Measurements from ENCODE around the gene NGRN.

The NGRN gene

GRCh38 chr15:90239371-90239770, 26.1 kb upstream of the NGRN start:
- H2BK15ac ChIP-seq (ENCODE audit: low read depth, poor library complexity, severe bottlenecking), result no peak overlapping the region
- no peaks in the 10 kb centered on the region for H3K9me3 ChIP-seq (ENCODE audit: control insufficient read depth, low read length)
- no peak overlapping the region for H3K9ac ChIP-seq (ENCODE audit: low read length)
- no peak overlapping the region for H3K4me2 ChIP-seq (ENCODE audit: low read length, poor library complexity, severe bottlenecking)
- peaks cover 3% of the 10 kb centered on the region for H3K4me1 ChIP-seq (ENCODE audit: control insufficient read depth, insufficient read depth, low read depth, low read length)
- no peak overlapping the region for H4K91ac ChIP-seq (ENCODE audit: low read length)
- H3K79me1 ChIP-seq (replicated peaks; ENCODE audit: low read length, poor library complexity, severe bottlenecking), result peaks cover 2% of the 10 kb centered on the region
- no peak for DNase-seq
- no peak overlapping the region for H2BK12ac ChIP-seq (ENCODE audit: low read length in 2 of 2)
- H3K27me3 ChIP-seq (ENCODE audit: control insufficient read depth in 1 of 2, insufficient read depth in 1 of 2, low read length in 2 of 2), result no peaks in the 10 kb centered on the region
- peaks cover 15 to 20% of the 10 kb centered on the region in 2 experiments for H3K36me3 ChIP-seq (ENCODE audit: control insufficient read depth in 1 of 2, insufficient read depth in 2 of 2, low read depth in 1 of 2, low read length in 2 of 2)
- H3K27ac ChIP-seq (ENCODE audit: low read length, poor library complexity, severe bottlenecking), result no peak overlapping the region
- 83% methylated on average over 1 of the region's 3 CpGs for WGBS
- no peak overlapping the region for H3K4me3 ChIP-seq (ENCODE audit: insufficient read depth in 1 of 2, low read depth in 1 of 2, low read length in 2 of 2)
- H3K14ac ChIP-seq (ENCODE audit: low read length in 2 of 2), result no peak overlapping the region
- no peak overlapping the region for H3K18ac ChIP-seq (ENCODE audit: low read depth in 1 of 2, low read length in 2 of 2)
- H2BK120ac ChIP-seq (ENCODE audit: low read depth, low read length), result no peak overlapping the region
- H2AFZ ChIP-seq (ENCODE audit: low read depth, low read length), result no peak overlapping the region
- H2AK5ac ChIP-seq (ENCODE audit: low read length, severe bottlenecking), result no peak overlapping the region
- no peak overlapping the region for H2BK5ac ChIP-seq (ENCODE audit: low read depth, low read length, poor library complexity, severe bottlenecking)
- H3K4ac ChIP-seq (ENCODE audit: low read depth in 1 of 2, low read length in 2 of 2), result no peak overlapping the region
- no peak overlapping the region for H3K23ac ChIP-seq (ENCODE audit: low read length in 2 of 2)
- no peak overlapping the region for H4K8ac ChIP-seq (ENCODE audit: low read length)

- Histone ChIP-seq H3K4me2 (ENCODE audit: low read length, poor library complexity, severe bottlenecking) (no peak overlapping the region), H2BK15ac (ENCODE audit: low read depth, poor library complexity, severe bottlenecking) (no peak overlapping the region), H2AFZ (ENCODE audit: low read depth, low read length) (no peak overlapping the region), H3K9me3 (ENCODE audit: control insufficient read depth, low read length) (no peaks in the 10 kb centered on the region), H4K8ac (ENCODE audit: low read length) (no peak overlapping the region), H3K18ac (ENCODE audit: low read depth in 1 of 2, low read length in 2 of 2) (no peak overlapping the region), H3K27me3 (ENCODE audit: control insufficient read depth in 1 of 2, insufficient read depth in 1 of 2, low read length in 2 of 2) (no peaks in the 10 kb centered on the region), H2BK120ac (ENCODE audit: low read depth, low read length) (no peak overlapping the region), H3K36me3 (ENCODE audit: control insufficient read depth in 1 of 2, insufficient read depth in 2 of 2, low read depth in 1 of 2, low read length in 2 of 2) (peaks cover 15 to 20% of the 10 kb centered on the region in 2 experiments), H3K9ac (ENCODE audit: low read length) (no peak overlapping the region), H2BK5ac (ENCODE audit: low read depth, low read length, poor library complexity, severe bottlenecking) (no peak overlapping the region), H3K4me3 (ENCODE audit: insufficient read depth in 1 of 2, low read depth in 1 of 2, low read length in 2 of 2) (no peak overlapping the region), H3K4me1 (ENCODE audit: control insufficient read depth, insufficient read depth, low read depth, low read length) (peaks cover 2% of the 10 kb centered on the region), H3K79me1 (replicated peaks; ENCODE audit: low read length, poor library complexity, severe bottlenecking) (no peaks in the 10 kb centered on the region), H3K14ac (ENCODE audit: low read length in 2 of 2) (no peak overlapping the region), H3K23ac (ENCODE audit: low read length in 2 of 2) (no peak overlapping the region), H2AK5ac (ENCODE audit: low read length, severe bottlenecking) (no peak overlapping the region), H3K4ac (ENCODE audit: low read depth in 1 of 2, low read length in 2 of 2) (no peak overlapping the region), H2BK12ac (ENCODE audit: low read length in 2 of 2) (no peak overlapping the region), H4K91ac (ENCODE audit: low read length) (no peak overlapping the region), H3K27ac (ENCODE audit: low read length, poor library complexity, severe bottlenecking) (no peak overlapping the region)
- 98% methylated on average over 8 of the region's 8 CpGs for WGBS
- no peak for DNase-seq
Measured at GRCh38 chr15:90240856-90241255, 24.6 kb upstream of the NGRN start.

- Histone ChIP-seq H3K18ac (ENCODE audit: low read depth in 1 of 2, low read length in 2 of 2) (no peak overlapping the region), H2AFZ (ENCODE audit: low read depth, low read length) (no peak overlapping the region), H3K27ac (ENCODE audit: low read length, poor library complexity, severe bottlenecking) (no peak overlapping the region), H2AK5ac (ENCODE audit: low read length, severe bottlenecking) (no peak overlapping the region), H3K14ac (ENCODE audit: low read length in 2 of 2) (no peak overlapping the region), H2BK12ac (ENCODE audit: low read length in 2 of 2) (no peak overlapping the region), H3K27me3 (ENCODE audit: control insufficient read depth in 1 of 2, insufficient read depth in 1 of 2, low read length in 2 of 2) (no peaks in the 10 kb centered on the region), H4K91ac (ENCODE audit: low read length) (no peak overlapping the region), H2BK15ac (ENCODE audit: low read depth, poor library complexity, severe bottlenecking) (no peak overlapping the region), H3K4me2 (ENCODE audit: low read length, poor library complexity, severe bottlenecking) (no peak overlapping the region), H3K79me1 (replicated peaks; ENCODE audit: low read length, poor library complexity, severe bottlenecking) (no peaks in the 10 kb centered on the region), H3K9me3 (ENCODE audit: control insufficient read depth, low read length) (no peaks in the 10 kb centered on the region), H3K23ac (ENCODE audit: low read length in 2 of 2) (no peak overlapping the region), H2BK120ac (ENCODE audit: low read depth, low read length) (no peak overlapping the region), H3K4me1 (ENCODE audit: control insufficient read depth, insufficient read depth, low read depth, low read length) (peaks cover 2% of the 10 kb centered on the region), H4K8ac (ENCODE audit: low read length) (no peak overlapping the region), H3K4ac (ENCODE audit: low read depth in 1 of 2, low read length in 2 of 2) (no peak overlapping the region), H3K36me3 (ENCODE audit: control insufficient read depth in 1 of 2, insufficient read depth in 2 of 2, low read depth in 1 of 2, low read length in 2 of 2) (peaks cover 15 to 16% of the 10 kb centered on the region in 2 experiments), H3K9ac (ENCODE audit: low read length) (no peak overlapping the region), H3K4me3 (ENCODE audit: insufficient read depth in 1 of 2, low read depth in 1 of 2, low read length in 2 of 2) (no peak overlapping the region), H2BK5ac (ENCODE audit: low read depth, low read length, poor library complexity, severe bottlenecking) (no peak overlapping the region)
- no peak for DNase-seq
- 86% methylated on average over 22 of the region's 22 CpGs for WGBS
Measured at GRCh38 chr15:90241343-90242192, 23.9 kb upstream of the NGRN start.

- DNase-seq, result no peak
- Histone ChIP-seq H3K27ac (ENCODE audit: low read length, poor library complexity, severe bottlenecking) (no peak overlapping the region), H2BK120ac (ENCODE audit: low read depth, low read length) (no peak overlapping the region), H2BK15ac (ENCODE audit: low read depth, poor library complexity, severe bottlenecking) (no peak overlapping the region), H3K4me1 (ENCODE audit: control insufficient read depth, insufficient read depth, low read depth, low read length) (peaks cover 3% of the 10 kb centered on the region), H3K9ac (ENCODE audit: low read length) (no peak overlapping the region), H3K23ac (ENCODE audit: low read length in 2 of 2) (no peak overlapping the region), H3K14ac (ENCODE audit: low read length in 2 of 2) (no peak overlapping the region), H2AFZ (ENCODE audit: low read depth, low read length) (no peak overlapping the region), H4K91ac (ENCODE audit: low read length) (no peak overlapping the region), H4K8ac (ENCODE audit: low read length) (no peak overlapping the region), H2AK5ac (ENCODE audit: low read length, severe bottlenecking) (no peak overlapping the region), H2BK12ac (ENCODE audit: low read length in 2 of 2) (no peak overlapping the region), H3K27me3 (ENCODE audit: control insufficient read depth in 1 of 2, insufficient read depth in 1 of 2, low read length in 2 of 2) (no peaks in the 10 kb centered on the region), H3K4me2 (ENCODE audit: low read length, poor library complexity, severe bottlenecking) (no peak overlapping the region), H3K4ac (ENCODE audit: low read depth in 1 of 2, low read length in 2 of 2) (no peak overlapping the region), H3K4me3 (ENCODE audit: insufficient read depth in 1 of 2, low read depth in 1 of 2, low read length in 2 of 2) (no peak overlapping the region), H2BK5ac (ENCODE audit: low read depth, low read length, poor library complexity, severe bottlenecking) (no peak overlapping the region), H3K36me3 (ENCODE audit: control insufficient read depth in 1 of 2, insufficient read depth in 2 of 2, low read depth in 1 of 2, low read length in 2 of 2) (peaks cover 0 to 15% of the 10 kb centered on the region in 2 experiments), H3K9me3 (ENCODE audit: control insufficient read depth, low read length) (no peaks in the 10 kb centered on the region), H3K79me1 (replicated peaks; ENCODE audit: low read length, poor library complexity, severe bottlenecking) (no peaks in the 10 kb centered on the region), H3K18ac (ENCODE audit: low read depth in 1 of 2, low read length in 2 of 2) (no peak overlapping the region)
- WGBS, result 89% methylated on average over 10 of the region's 10 CpGs
Measured at GRCh38 chr15:90243943-90244639, 21.4 kb upstream of the NGRN start.

Data from mesenchymal stem cell (in vitro differentiated cells and primary cell).